Measurements from ENCODE around the gene TCAP. TPM values are rescaled to one million over a fixed set of nuclear protein-coding genes. Genes with fewer than 3 reads are reported as not detected.

TCAP gene
- total and polyA plus RNA-seq, 4 donors = 0.82 to 1.4 (median 1.2) TPM

DNA sequence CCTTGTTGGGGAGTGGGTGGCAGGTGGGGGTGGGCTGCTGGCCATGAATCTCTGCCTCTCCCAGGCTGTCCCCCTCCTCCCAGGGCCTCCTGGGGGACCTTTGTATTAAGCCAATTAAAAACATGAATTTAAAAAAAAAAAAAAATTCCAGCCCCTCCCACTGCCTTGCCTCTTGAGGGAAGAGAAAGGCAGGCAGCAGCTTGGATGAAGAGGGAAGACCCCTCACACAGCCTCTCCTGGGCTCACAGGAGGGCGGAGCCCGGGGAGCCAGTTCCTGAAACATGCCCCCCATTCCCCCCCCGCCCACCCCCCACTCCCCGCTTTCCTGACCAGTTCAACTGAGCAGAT, 1.8 kb upstream of the TCAP start:
- no peak overlapping the region for H3K4me3 ChIP-seq
- DNase-seq (no peak), ATAC-seq (ENCODE audit: insufficient read depth, low FRiP score) (no peak)
- TF ChIP-seq, protein P1, sequence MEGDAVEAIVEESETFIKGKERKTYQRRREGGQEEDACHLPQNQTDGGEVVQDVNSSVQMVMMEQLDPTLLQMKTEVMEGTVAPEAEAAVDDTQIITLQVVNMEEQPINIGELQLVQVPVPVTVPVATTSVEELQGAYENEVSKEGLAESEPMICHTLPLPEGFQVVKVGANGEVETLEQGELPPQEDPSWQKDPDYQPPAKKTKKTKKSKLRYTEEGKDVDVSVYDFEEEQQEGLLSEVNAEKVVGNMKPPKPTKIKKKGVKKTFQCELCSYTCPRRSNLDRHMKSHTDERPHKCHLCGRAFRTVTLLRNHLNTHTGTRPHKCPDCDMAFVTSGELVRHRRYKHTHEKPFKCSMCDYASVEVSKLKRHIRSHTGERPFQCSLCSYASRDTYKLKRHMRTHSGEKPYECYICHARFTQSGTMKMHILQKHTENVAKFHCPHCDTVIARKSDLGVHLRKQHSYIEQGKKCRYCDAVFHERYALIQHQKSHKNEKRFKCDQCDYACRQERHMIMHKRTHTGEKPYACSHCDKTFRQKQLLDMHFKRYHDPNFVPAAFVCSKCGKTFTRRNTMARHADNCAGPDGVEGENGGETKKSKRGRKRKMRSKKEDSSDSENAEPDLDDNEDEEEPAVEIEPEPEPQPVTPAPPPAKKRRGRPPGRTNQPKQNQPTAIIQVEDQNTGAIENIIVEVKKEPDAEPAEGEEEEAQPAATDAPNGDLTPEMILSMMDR (IDR thresholded peaks at IDR 0.05; ENCODE audit: control extremely low read depth, extremely low read depth) = no peak
- H3K4me1 ChIP-seq (ENCODE audit: control insufficient read depth in 5 of 5, insufficient read depth in 5 of 5, low read length in 5 of 5) = peaks cover 0 to 58% (median 8%) of the 10 kb centered on the region in 5 donors
- H3K27ac ChIP-seq (ENCODE audit: low read depth in 1 of 2, low read length in 1 of 2) = peak overlapping the region; percentile 65 to 91
- H3K9me3 ChIP-seq (ENCODE audit: control insufficient read depth in 4 of 4, insufficient read depth in 3 of 4, low read length in 3 of 4) = no peaks in the 10 kb centered on the region
- H3K27me3 ChIP-seq (ENCODE audit: control insufficient read depth in 3 of 3, insufficient read depth in 3 of 3, low read length in 2 of 3) = peaks cover 0 to 4% (median 0%) of the 10 kb centered on the region in 3 donors
- WGBS, 2 donors = 55 to 59% methylated on average over 4 of the region's 4 CpGs
- H3K36me3 ChIP-seq (ENCODE audit: control insufficient read depth in 4 of 4, insufficient read depth in 4 of 4, low read length in 4 of 4) = peaks cover 0 to 41% (median 7%) of the 10 kb centered on the region in 4 donors
- H3K9ac ChIP-seq (ENCODE audit: insufficient read depth in 1 of 2, low read length in 2 of 2) = no peak overlapping the region

DNA sequence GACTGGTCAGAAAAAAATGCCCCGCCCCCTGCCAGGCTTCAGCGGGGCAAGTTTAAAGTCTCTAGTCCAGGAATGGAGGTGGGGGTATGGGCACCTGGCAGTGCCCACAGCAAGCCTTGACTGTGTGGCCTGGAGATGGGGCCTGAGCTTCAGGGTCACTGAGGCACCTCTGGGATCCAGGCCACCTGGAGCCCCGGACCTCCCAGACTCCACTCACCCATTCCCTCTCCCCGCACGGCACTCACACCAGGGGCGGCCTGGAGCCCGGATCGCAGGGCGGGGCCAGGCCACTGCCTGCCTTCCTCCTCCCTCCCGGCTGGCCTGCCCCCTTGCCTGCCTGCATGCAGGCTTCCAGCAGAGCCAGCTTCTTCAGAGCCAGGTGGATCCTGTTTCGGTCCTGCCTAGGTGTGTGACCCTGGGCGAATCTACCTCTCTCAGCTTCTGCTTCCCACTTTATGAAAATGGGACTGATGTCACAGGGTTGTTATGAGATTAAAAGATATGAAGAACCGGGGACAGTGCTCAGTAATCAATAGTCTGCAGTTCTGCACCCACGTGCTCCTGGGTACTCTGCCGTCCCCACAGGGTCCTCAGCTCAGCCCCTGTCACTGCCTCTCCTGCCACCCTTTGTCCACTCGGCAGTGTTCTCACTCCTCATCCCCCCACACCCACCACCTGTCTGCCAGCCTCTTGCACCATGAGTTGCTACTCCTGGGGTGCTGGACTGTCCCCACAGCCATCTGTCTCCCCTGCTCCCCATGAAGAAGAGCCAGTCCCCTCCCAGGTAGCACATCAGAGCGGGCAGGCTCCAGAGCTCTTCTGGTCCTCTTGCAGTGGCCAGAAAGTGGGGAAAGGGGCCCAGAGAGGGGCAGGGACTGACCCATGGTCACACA, 1.2 kb upstream of the TCAP start:
- 57 to 73% methylated on average over 17 of the region's 17 CpGs for WGBS, 2 donors
- Histone ChIP-seq H3K36me3 (ENCODE audit: control insufficient read depth in 4 of 4, insufficient read depth in 4 of 4, low read length in 4 of 4) (peaks cover 0 to 35% (median 5%) of the 10 kb centered on the region in 4 donors), H3K27ac (ENCODE audit: low read depth in 1 of 2, low read length in 1 of 2) (peak overlapping the region; percentile 0 to 91), H3K4me1 (ENCODE audit: control insufficient read depth in 5 of 5, insufficient read depth in 5 of 5, low read length in 5 of 5) (peaks cover 0 to 54% (median 8%) of the 10 kb centered on the region in 5 donors), H3K9me3 (ENCODE audit: control insufficient read depth in 4 of 4, insufficient read depth in 3 of 4, low read length in 3 of 4) (no peaks in the 10 kb centered on the region), H3K9ac (ENCODE audit: insufficient read depth in 1 of 2, low read length in 2 of 2) (no peak overlapping the region), H3K4me3 (no peak overlapping the region), H3K27me3 (ENCODE audit: control insufficient read depth in 3 of 3, insufficient read depth in 3 of 3, low read length in 2 of 3) (peaks cover 0 to 10% (median 4%) of the 10 kb centered on the region in 3 donors)
- no peak for DNase-seq
- TF ChIP-seq, protein P1 (IDR thresholded peaks at IDR 0.05; ENCODE audit: control extremely low read depth, extremely low read depth) = no peak
- ATAC-seq (ENCODE audit: insufficient read depth, low FRiP score) = no peak

DNA sequence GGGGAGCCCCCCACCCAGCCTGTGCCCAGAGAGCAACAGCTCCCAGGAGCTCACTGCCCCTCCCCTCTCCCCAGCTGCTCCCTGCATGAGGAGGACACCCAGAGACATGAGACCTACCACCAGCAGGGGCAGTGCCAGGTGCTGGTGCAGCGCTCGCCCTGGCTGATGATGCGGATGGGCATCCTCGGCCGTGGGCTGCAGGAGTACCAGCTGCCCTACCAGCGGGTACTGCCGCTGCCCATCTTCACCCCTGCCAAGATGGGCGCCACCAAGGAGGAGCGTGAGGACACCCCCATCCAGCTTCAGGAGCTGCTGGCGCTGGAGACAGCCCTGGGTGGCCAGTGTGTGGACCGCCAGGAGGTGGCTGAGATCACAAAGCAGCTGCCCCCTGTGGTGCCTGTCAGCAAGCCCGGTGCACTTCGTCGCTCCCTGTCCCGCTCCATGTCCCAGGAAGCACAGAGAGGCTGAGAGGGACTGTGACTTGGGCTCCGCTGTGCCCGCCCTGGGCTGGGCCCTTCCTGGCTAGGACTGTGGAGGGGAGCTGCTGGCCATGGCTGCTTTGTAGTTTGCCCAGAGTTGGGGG, 584 bp downstream of the TCAP start:
- H3K9ac ChIP-seq (ENCODE audit: insufficient read depth in 1 of 2, low read length in 2 of 2) = no peak overlapping the region
- H3K27me3 ChIP-seq (ENCODE audit: control insufficient read depth in 3 of 3, insufficient read depth in 3 of 3, low read length in 2 of 3) = peaks cover 0 to 10% (median 4%) of the 10 kb centered on the region in 3 donors
- peak in 1 of 3 donors; percentile 50 for DNase-seq
- no peaks in the 10 kb centered on the region for H3K9me3 ChIP-seq (ENCODE audit: control insufficient read depth in 4 of 4, insufficient read depth in 3 of 4, low read length in 3 of 4)
- ATAC-seq (ENCODE audit: insufficient read depth, low FRiP score) = no peak
- H3K4me1 ChIP-seq (ENCODE audit: control insufficient read depth in 5 of 5, insufficient read depth in 5 of 5, low read length in 5 of 5) = peaks cover 0 to 46% (median 0%) of the 10 kb centered on the region in 5 donors
- 70 to 76% methylated on average over 17 of the region's 17 CpGs for WGBS, 2 donors
- H3K27ac ChIP-seq (ENCODE audit: low read depth in 1 of 2, low read length in 1 of 2) = peak overlapping the region; percentile 15 to 91
- H3K36me3 ChIP-seq (ENCODE audit: control insufficient read depth in 4 of 4, insufficient read depth in 4 of 4, low read length in 4 of 4) = peaks cover 0 to 20% (median under 1%) of the 10 kb centered on the region in 4 donors
- no peak overlapping the region for H3K4me3 ChIP-seq
- TF ChIP-seq, protein P1 (IDR thresholded peaks at IDR 0.05; ENCODE audit: control extremely low read depth, extremely low read depth) = no peak

Data from lung (tissue), 12 donors.